Activated naive CD4-positive, alpha-beta T cell treated with anti-CD3 and anti-CD28 coated beads, Interleukin-2, amount 10 ng/mL, durations not matched to agents 7 days and 5 days (primary cell): ENCODE data around the gene ASB11.
"Not testable (repeated sequence)": the region's sequence is repeated elsewhere in the genome, so short reads cannot be mapped to it uniquely, and the experiment has no call there.

Experiments used
- CTCF ChIA-PET: fragments of 350-600 bp; sonication (Branson Sonifier 250); formaldehyde crosslinking; loops from one replicate; lab custom pipeline; 2021; ENCODE audit warnings: antibody characterized with exemption; lab: Charles Lee
- DNase-seq: peaks from one replicate; pipeline ENCODE4 v3.0.0-alpha.2; 2020
- H3K27ac Mint-ChIP-seq: one replicate; pipeline ENCODE4 v1.8.0; 2021; ENCODE audit warnings: mild to moderate bottlenecking, moderate library complexity, mixed read lengths
- H3K27me3 Mint-ChIP-seq: one replicate; pipeline ENCODE4 v1.8.0; 2021; ENCODE audit warnings: mild to moderate bottlenecking, mixed read lengths
- H3K36me3 Mint-ChIP-seq: one replicate; pipeline ENCODE4 v1.8.0; 2021; ENCODE audit warnings: mixed read lengths
- H3K4me1 Mint-ChIP-seq: one replicate; pipeline ENCODE4 v1.8.0; 2021; ENCODE audit warnings: mixed read lengths
- H3K4me3 Mint-ChIP-seq: one replicate; pipeline ENCODE4 v1.8.0; 2021; ENCODE audit warnings: mild to moderate bottlenecking, moderate library complexity, mixed read lengths
- H3K9me3 Mint-ChIP-seq: one replicate; pipeline ENCODE4 v1.8.0; 2021; ENCODE audit warnings: mixed read lengths

ASB11 gene

GRCh38 chrX:15292861-15293260 is 22.6 kb downstream of the ASB11 start:
- Mint-ChIP-seq H3K36me3 (no peaks in the 10 kb centered on the region), H3K9me3 (no peaks in the 10 kb centered on the region), H3K27me3 (no peaks in the 10 kb centered on the region), H3K4me1 (no peaks in the 10 kb centered on the region), H3K27ac (no peak overlapping the region), H3K4me3 (no peak overlapping the region)
- CTCF ChIA-PET, result no interaction called here
- no peak for DNase-seq

GRCh38 chrX:15277604-15278003 is 37.8 kb downstream of the ASB11 start:
- peaks cover 2% of the 10 kb centered on the region for H3K9me3 Mint-ChIP-seq
- DNase-seq, result no peak
- no peak overlapping the region for H3K4me3 Mint-ChIP-seq
- H3K27ac Mint-ChIP-seq, result no peak overlapping the region
- CTCF ChIA-PET, result no interaction called here
- no peaks in the 10 kb centered on the region for H3K4me1 Mint-ChIP-seq
- no peaks in the 10 kb centered on the region for H3K36me3 Mint-ChIP-seq
- no peaks in the 10 kb centered on the region for H3K27me3 Mint-ChIP-seq

- H3K9me3 Mint-ChIP-seq, result peaks cover 2% of the 10 kb centered on the region
- no peaks in the 10 kb centered on the region for H3K27me3 Mint-ChIP-seq
- no peak overlapping the region for H3K4me3 Mint-ChIP-seq
- CTCF ChIA-PET, result no interaction called here
- DNase-seq, result no peak
- H3K27ac Mint-ChIP-seq, result no peak overlapping the region
- H3K36me3 Mint-ChIP-seq, result no peaks in the 10 kb centered on the region
- peaks cover 5% of the 10 kb centered on the region for H3K4me1 Mint-ChIP-seq
Observed at GRCh38 chrX:15274946-15275345, 40.5 kb downstream of the ASB11 start.

- H3K36me3 Mint-ChIP-seq, DNase-seq, H3K4me3 Mint-ChIP-seq, H3K27ac Mint-ChIP-seq, H3K9me3 Mint-ChIP-seq, H3K27me3 Mint-ChIP-seq, CTCF ChIA-PET: not testable (repeated sequence)
- peaks cover 11% of the 10 kb centered on the region for H3K4me1 Mint-ChIP-seq
Observed at GRCh38 chrX:15273275-15273674, 42.2 kb downstream of the ASB11 start.

GRCh38 chrX:15271757-15272156 is 43.7 kb downstream of the ASB11 start:
- no peak for DNase-seq
- Mint-ChIP-seq H3K4me3 (no peak overlapping the region), H3K27ac (no peak overlapping the region), H3K9me3 (peaks cover 2% of the 10 kb centered on the region), H3K4me1 (peaks cover 11% of the 10 kb centered on the region), H3K36me3 (no peaks in the 10 kb centered on the region), H3K27me3 (no peaks in the 10 kb centered on the region)
- CTCF ChIA-PET, result no interaction called here

- DNase-seq, result peak; percentile 22
- CTCF ChIA-PET, result interaction anchor here (1.1 kb wide), 1 partner anchor 14 kb away, joined by 3 read pairs; no protein-coding TSS in a partner anchor
- no peaks in the 10 kb centered on the region for H3K36me3 Mint-ChIP-seq
- peaks cover 11% of the 10 kb centered on the region for H3K4me1 Mint-ChIP-seq
- H3K27ac Mint-ChIP-seq, result peak within 1 kb of the TSS; percentile 7
- peak within 1 kb of the TSS; percentile 1 for H3K4me3 Mint-ChIP-seq
- peaks cover 2% of the 10 kb centered on the region for H3K9me3 Mint-ChIP-seq
- no peaks in the 10 kb centered on the region for H3K27me3 Mint-ChIP-seq
Observed at GRCh38 chrX:15269618-15270521, 45.6 kb downstream of the ASB11 start, which contains the start of gene ASB9. ASB9 (minus strand) TSS chrX:15270083; CDS start chrX:15269874, 209 bp downstream.

- H3K27ac Mint-ChIP-seq, result no peak overlapping the region
- peaks cover 11% of the 10 kb centered on the region for H3K4me1 Mint-ChIP-seq
- no peaks in the 10 kb centered on the region for H3K27me3 Mint-ChIP-seq
- peaks cover 2% of the 10 kb centered on the region for H3K9me3 Mint-ChIP-seq
- H3K4me3 Mint-ChIP-seq, result no peak overlapping the region
- CTCF ChIA-PET, result no interaction called here
- no peak for DNase-seq
- H3K36me3 Mint-ChIP-seq, result no peaks in the 10 kb centered on the region
Observed at GRCh38 chrX:15269120-15269519, 46.3 kb downstream of the ASB11 start.

- CTCF ChIA-PET, result no interaction called here
- no peak overlapping the region for H3K27ac Mint-ChIP-seq
- H3K36me3 Mint-ChIP-seq, result no peaks in the 10 kb centered on the region
Observed at GRCh38 chrX:15254852-15255251, 60.6 kb downstream of the ASB11 start.

GRCh38 chrX:15245896-15246295 is 69.5 kb downstream of the ASB11 start:
- H3K4me1 Mint-ChIP-seq, result peaks cover 2% of the 10 kb centered on the region
- CTCF ChIA-PET, result no interaction called here
- H3K36me3 Mint-ChIP-seq, result no peaks in the 10 kb centered on the region
- no peak overlapping the region for H3K27ac Mint-ChIP-seq
- DNase-seq, result no peak
- no peaks in the 10 kb centered on the region for H3K9me3 Mint-ChIP-seq
- H3K4me3 Mint-ChIP-seq, result no peak overlapping the region
- H3K27me3 Mint-ChIP-seq, result no peaks in the 10 kb centered on the region

More at GRCh38 chrX:15254852-15255251, 60.6 kb downstream of the ASB11 start:
- Mint-ChIP-seq H3K27me3 (no peaks in the 10 kb centered on the region), H3K9me3 (no peaks in the 10 kb centered on the region), H3K4me1 (no peaks in the 10 kb centered on the region), H3K4me3 (no peak overlapping the region)
- no peak for DNase-seq

GRCh38 chrX:15244421-15244820 is 71.0 kb downstream of the ASB11 start:
- H3K4me3 Mint-ChIP-seq, result no peak overlapping the region
- H3K36me3 Mint-ChIP-seq, result no peaks in the 10 kb centered on the region

GRCh38 chrX:15242899-15243555 is 72.4 kb downstream of the ASB11 start:
- no peak overlapping the region for H3K27ac Mint-ChIP-seq
- H3K9me3 Mint-ChIP-seq, result no peaks in the 10 kb centered on the region
- H3K4me3 Mint-ChIP-seq, result no peak overlapping the region
- peak; percentile 61 for DNase-seq
- CTCF ChIA-PET, result interaction anchor here (0.7 to 2.9 kb wide), 9 partner anchors 81 to 1149 kb away, joined by 3 to 21 read pairs (median 4); no protein-coding TSS in a partner anchor
- no peaks in the 10 kb centered on the region for H3K27me3 Mint-ChIP-seq
- H3K36me3 Mint-ChIP-seq, result no peaks in the 10 kb centered on the region
- H3K4me1 Mint-ChIP-seq, result peaks cover 2% of the 10 kb centered on the region

More at GRCh38 chrX:15244421-15244820, 71.0 kb downstream of the ASB11 start:
- DNase-seq, result no peak
- no peaks in the 10 kb centered on the region for H3K9me3 Mint-ChIP-seq
- CTCF ChIA-PET, result interaction anchor here (0.6 to 1.0 kb wide), 2 partner anchors 137 to 1148 kb away, joined by 4 read pairs; no protein-coding TSS in a partner anchor
- peaks cover 2% of the 10 kb centered on the region for H3K4me1 Mint-ChIP-seq
- no peaks in the 10 kb centered on the region for H3K27me3 Mint-ChIP-seq
- no peak overlapping the region for H3K27ac Mint-ChIP-seq

- Mint-ChIP-seq H3K27ac (no peak overlapping the region), H3K36me3 (no peaks in the 10 kb centered on the region), H3K4me3 (no peak overlapping the region), H3K4me1 (peaks cover 2% of the 10 kb centered on the region), H3K9me3 (no peaks in the 10 kb centered on the region), H3K27me3 (no peaks in the 10 kb centered on the region)
- CTCF ChIA-PET, result interaction anchor here (1.5 to 2.9 kb wide), 2 partner anchors 98 to 134 kb away, joined by 5 to 21 read pairs; no protein-coding TSS in a partner anchor
- no peak for DNase-seq
Observed at GRCh38 chrX:15241301-15241700, 74.1 kb downstream of the ASB11 start.

- Mint-ChIP-seq H3K9me3 (no peaks in the 10 kb centered on the region), H3K27me3 (no peaks in the 10 kb centered on the region), H3K36me3 (no peaks in the 10 kb centered on the region), H3K27ac (no peak overlapping the region), H3K4me1 (peaks cover 2% of the 10 kb centered on the region), H3K4me3 (no peak overlapping the region)
- no peak for DNase-seq
- CTCF ChIA-PET, result interaction anchor here (1.5 to 2.9 kb wide), 2 partner anchors 97 to 133 kb away, joined by 5 to 21 read pairs; no protein-coding TSS in a partner anchor
Observed at GRCh38 chrX:15240414-15240813, 75.0 kb downstream of the ASB11 start.

- H3K27me3 Mint-ChIP-seq, result no peaks in the 10 kb centered on the region
- no peak for DNase-seq
- no peak overlapping the region for H3K27ac Mint-ChIP-seq
- H3K36me3 Mint-ChIP-seq, result no peaks in the 10 kb centered on the region
- CTCF ChIA-PET, result no interaction called here
- no peaks in the 10 kb centered on the region for H3K9me3 Mint-ChIP-seq
- no peak overlapping the region for H3K4me3 Mint-ChIP-seq
- H3K4me1 Mint-ChIP-seq, result no peaks in the 10 kb centered on the region
Observed at GRCh38 chrX:15236146-15236545, 79.3 kb downstream of the ASB11 start.
